Measurements from ENCODE around the gene MAP1B.

The MAP1B gene

DNA sequence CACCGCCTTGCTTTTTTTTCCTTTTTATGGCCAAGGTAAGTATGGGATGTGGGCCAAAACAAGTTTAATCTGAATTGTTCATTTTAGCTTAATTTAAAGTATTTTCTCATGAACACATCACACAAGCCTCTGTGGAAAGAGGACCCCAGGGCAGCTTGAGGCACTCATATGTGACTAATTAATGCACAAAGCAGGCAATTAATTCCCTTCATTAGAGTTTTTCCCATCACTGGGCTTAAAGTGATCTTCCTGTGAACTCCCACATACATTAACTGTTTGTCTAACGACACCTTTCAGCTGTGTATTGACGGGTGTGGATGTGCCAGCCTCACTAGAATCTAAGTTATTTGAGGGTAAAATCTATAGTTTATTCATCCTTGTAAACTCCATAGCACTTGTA lies 109.5 kb downstream of the MAP1B start:
- TF ChIP-seq, protein P1, sequence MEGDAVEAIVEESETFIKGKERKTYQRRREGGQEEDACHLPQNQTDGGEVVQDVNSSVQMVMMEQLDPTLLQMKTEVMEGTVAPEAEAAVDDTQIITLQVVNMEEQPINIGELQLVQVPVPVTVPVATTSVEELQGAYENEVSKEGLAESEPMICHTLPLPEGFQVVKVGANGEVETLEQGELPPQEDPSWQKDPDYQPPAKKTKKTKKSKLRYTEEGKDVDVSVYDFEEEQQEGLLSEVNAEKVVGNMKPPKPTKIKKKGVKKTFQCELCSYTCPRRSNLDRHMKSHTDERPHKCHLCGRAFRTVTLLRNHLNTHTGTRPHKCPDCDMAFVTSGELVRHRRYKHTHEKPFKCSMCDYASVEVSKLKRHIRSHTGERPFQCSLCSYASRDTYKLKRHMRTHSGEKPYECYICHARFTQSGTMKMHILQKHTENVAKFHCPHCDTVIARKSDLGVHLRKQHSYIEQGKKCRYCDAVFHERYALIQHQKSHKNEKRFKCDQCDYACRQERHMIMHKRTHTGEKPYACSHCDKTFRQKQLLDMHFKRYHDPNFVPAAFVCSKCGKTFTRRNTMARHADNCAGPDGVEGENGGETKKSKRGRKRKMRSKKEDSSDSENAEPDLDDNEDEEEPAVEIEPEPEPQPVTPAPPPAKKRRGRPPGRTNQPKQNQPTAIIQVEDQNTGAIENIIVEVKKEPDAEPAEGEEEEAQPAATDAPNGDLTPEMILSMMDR (conservative IDR thresholded peaks at IDR 0.05; ENCODE audit: control insufficient read depth, insufficient read depth, low read depth, low read length): no peak
- DNase-seq (ENCODE audit: low read depth): no peak
- H3K4me3 ChIP-seq (ENCODE audit: control insufficient read depth, low read depth, low read length): no peak overlapping the region

DNA sequence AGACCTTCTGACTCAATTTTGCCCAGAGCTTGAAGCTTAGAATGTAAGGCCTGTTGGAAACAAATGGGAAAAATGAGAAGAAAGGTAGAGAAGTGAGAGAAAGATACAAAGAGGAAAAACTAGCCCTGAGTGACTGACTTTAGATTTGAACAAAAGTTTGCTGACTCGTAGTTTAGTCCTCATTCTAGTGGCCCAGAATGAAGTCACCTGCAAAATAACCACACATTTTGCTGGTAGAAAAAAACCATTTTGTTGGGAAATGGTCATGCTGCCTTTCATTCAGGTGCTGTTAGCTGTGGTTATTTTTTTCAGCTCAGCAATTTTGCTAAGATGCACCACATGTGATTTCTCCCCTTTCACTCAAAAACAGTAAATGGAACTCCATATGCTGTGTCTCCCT lies 113.8 kb downstream of the MAP1B start:
- no peak for DNase-seq (ENCODE audit: low read depth)

DNA sequence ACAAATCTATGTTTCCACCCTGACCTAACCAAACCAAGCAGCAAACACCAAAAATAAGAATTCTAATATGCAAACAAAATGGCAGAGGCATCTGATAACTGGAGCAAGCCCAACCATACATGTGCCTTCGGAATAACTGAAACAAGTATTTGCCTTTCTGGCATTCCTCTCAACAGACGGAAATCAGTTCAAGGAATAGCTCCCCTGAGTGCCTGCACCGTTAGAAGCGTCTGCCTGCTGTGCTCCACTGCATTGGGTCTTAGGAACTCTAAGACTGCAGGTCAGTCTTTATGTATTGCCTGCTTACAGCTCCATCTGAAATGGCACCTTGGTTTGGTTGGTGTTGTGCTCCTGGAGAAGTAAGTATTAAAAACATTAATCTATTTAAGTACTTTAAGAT lies 114.3 kb downstream of the MAP1B start:
- TF ChIP-seq, protein P1 (conservative IDR thresholded peaks at IDR 0.05; ENCODE audit: control insufficient read depth, insufficient read depth, low read depth, low read length): no peak
- no peak overlapping the region for H3K4me3 ChIP-seq (ENCODE audit: control insufficient read depth, low read depth, low read length)
- no peak for DNase-seq (ENCODE audit: low read depth)

More for the DNA sequence above, 113.8 kb downstream of the MAP1B start:
- H3K4me3 ChIP-seq (ENCODE audit: control insufficient read depth, low read depth, low read length): no peak overlapping the region
- TF ChIP-seq, protein P1 (conservative IDR thresholded peaks at IDR 0.05; ENCODE audit: control insufficient read depth, insufficient read depth, low read depth, low read length): no peak

GRCh38 chr5:72222521-72222920 lies 115.2 kb downstream of the MAP1B start:
- no peak overlapping the region for H3K4me3 ChIP-seq (ENCODE audit: control insufficient read depth, low read depth, low read length)
- TF ChIP-seq, protein P1 (conservative IDR thresholded peaks at IDR 0.05; ENCODE audit: control insufficient read depth, insufficient read depth, low read depth, low read length): no peak
- no peak for DNase-seq (ENCODE audit: low read depth)

GRCh38 chr5:72223371-72223770 lies 116.1 kb downstream of the MAP1B start:
- DNase-seq (ENCODE audit: low read depth): no peak
- no peak overlapping the region for H3K4me3 ChIP-seq (ENCODE audit: control insufficient read depth, low read depth, low read length)
- TF ChIP-seq, protein P1 (conservative IDR thresholded peaks at IDR 0.05; ENCODE audit: control insufficient read depth, insufficient read depth, low read depth, low read length): no peak

GRCh38 chr5:72224946-72225463 lies 117.7 kb downstream of the MAP1B start:
- DNase-seq (ENCODE audit: low read depth): peak; percentile 38
- TF ChIP-seq, protein P1 (conservative IDR thresholded peaks at IDR 0.05; ENCODE audit: control insufficient read depth, insufficient read depth, low read depth, low read length): no peak

GRCh38 chr5:72225741-72226140 lies 118.5 kb downstream of the MAP1B start:
- DNase-seq (ENCODE audit: low read depth): no peak
- TF ChIP-seq, protein P1 (conservative IDR thresholded peaks at IDR 0.05; ENCODE audit: control insufficient read depth, insufficient read depth, low read depth, low read length): no peak
- no peak overlapping the region for H3K4me3 ChIP-seq (ENCODE audit: control insufficient read depth, low read depth, low read length)

More at GRCh38 chr5:72224946-72225463, 117.7 kb downstream of the MAP1B start:
- H3K4me3 ChIP-seq (ENCODE audit: control insufficient read depth, low read depth, low read length): no peak overlapping the region
